Colonic mucosa (tissue), 4 donors: Measurements from ENCODE around the gene CACNA2D2. TPM values are rescaled to one million over a fixed set of nuclear protein-coding genes. Genes with fewer than 3 reads are reported as not detected.
A peak's percentile ranks its signal among the peaks of the same experiment; 100 is the strongest.

ENCODE experiments used
- DNase-seq: peaks from one replicate; pipeline ENCODE4 v3.0.0-alpha.2; 2020
- H3K27ac ChIP-seq: fragments of 200-600 bp; one replicate; pipeline ENCODE4 v1.8.0; 2021
- H3K27me3 ChIP-seq: fragments of 200-600 bp; one replicate; pipeline ENCODE4 v1.8.0; 2021
- H3K36me3 ChIP-seq: fragments of 200-600 bp; one replicate; pipeline ENCODE4 v1.8.0; 2021
- H3K4me1 ChIP-seq: fragments of 200-600 bp; one replicate; pipeline ENCODE4 v1.8.0; 2021; ENCODE audit warnings: mild to moderate bottlenecking
- H3K4me3 ChIP-seq: fragments of 200-600 bp; one replicate; pipeline ENCODE4 v1.8.0; 2021
- H3K9ac ChIP-seq, 2 donors: one replicate each; pipeline ENCODE4 v1.7.0; 2013; ENCODE audit warnings: control low read depth in 2 of 2, low read depth in 2 of 2, low read length in 2 of 2
- H3K9me3 ChIP-seq: fragments of 200-600 bp; one replicate; pipeline ENCODE4 v1.8.0; 2021
- CTCF ChIP-seq: fragments of 200-600 bp; IDR thresholded peaks from one replicate; pipeline ENCODE4 v1.8.0; 2022; ENCODE audit warnings: antibody characterized with exemption, mild to moderate bottlenecking
- intact Hi-C: fragments of 100-400 bp; cut with DNase I; formaldehyde crosslinking; loops from one replicate; pipeline ENCODE4 v1.14.1; 2022
- total RNA-seq, 2 donors: library from RNA; stranded (reverse); fragmentation: NEBNext Ultra II Directional in 1 of 2; extraction: Animal tissue kit (Norgen Biotek cat#: 25700) in 1 of 2; gene quantifications; one replicate each; pipeline ENCODE4 v1.2.1, GENCODE V29; 2021
- donor health status: healthy.
- donor health status: DM: no; HTN: no; CAD: no.
- donor health status: DM: no; HTN: no; CAD: no.

Gene CACNA2D2
- total RNA-seq, 2 donors from 2014 or later, result 2.4 to 3.3 TPM

GRCh38 chr3:50318615-50319014 is 184.8 kb downstream of the CACNA2D2 start:
- intact Hi-C loops, result no loop called here
- Histone ChIP-seq H3K9ac (peak overlapping the region in 1 of 2 donors; percentile 91), H3K9me3 (no peaks in the 10 kb centered on the region), H3K4me1 (peaks cover 38% of the 10 kb centered on the region), H3K27me3 (no peaks in the 10 kb centered on the region), H3K4me3 (no peak overlapping the region), H3K27ac (no peak overlapping the region), H3K36me3 (no peaks in the 10 kb centered on the region)
- no peak for TF ChIP-seq CTCF
- no peak for DNase-seq

- no peaks in the 10 kb centered on the region for H3K27me3 ChIP-seq
- peaks cover 38% of the 10 kb centered on the region for H3K4me1 ChIP-seq
- H3K4me3 ChIP-seq, result no peak overlapping the region
- no peaks in the 10 kb centered on the region for H3K9me3 ChIP-seq
- intact Hi-C loops, result no loop called here
- H3K36me3 ChIP-seq, result no peaks in the 10 kb centered on the region
- peak overlapping the region in 1 of 2 donors; percentile 91 for H3K9ac ChIP-seq
- TF ChIP-seq CTCF, result no peak
- peak overlapping the region; percentile 91 for H3K27ac ChIP-seq
- DNase-seq, result no peak
These were observed 185.3 kb downstream of the CACNA2D2 start for GRCh38 chr3:50318163-50318562.

DNA sequence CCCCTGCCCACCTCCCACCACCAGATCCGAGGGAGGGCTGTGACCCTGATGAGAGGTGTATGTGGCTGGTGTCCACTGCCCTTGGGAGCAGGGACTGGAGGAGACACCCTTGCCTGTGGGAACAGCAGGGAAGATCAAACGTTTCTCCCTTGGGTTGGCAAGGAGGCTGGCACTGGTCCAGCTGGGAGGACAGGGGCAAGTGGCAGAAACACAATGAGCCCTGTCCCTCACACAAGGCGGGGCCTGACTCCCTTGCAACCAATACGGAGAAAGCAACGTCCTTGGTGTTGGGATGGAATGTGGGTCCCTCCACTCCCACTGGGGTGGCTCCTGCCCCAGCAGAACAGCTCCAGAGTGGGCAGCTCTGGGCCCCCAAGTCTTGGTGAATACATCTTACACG is 186.1 kb downstream of the CACNA2D2 start:
- peak overlapping the region; percentile 91 for H3K27ac ChIP-seq
- peak overlapping the region; percentile 60 to 86 for H3K9ac ChIP-seq
- DNase-seq, result peak; percentile 69
- intact Hi-C loops, result no loop called here
- H3K4me1 ChIP-seq, result peaks cover 34% of the 10 kb centered on the region
- no peaks in the 10 kb centered on the region for H3K9me3 ChIP-seq
- H3K36me3 ChIP-seq, result no peaks in the 10 kb centered on the region
- H3K4me3 ChIP-seq, result no peak overlapping the region
- TF ChIP-seq CTCF, result no peak
- H3K27me3 ChIP-seq, result no peaks in the 10 kb centered on the region

DNA sequence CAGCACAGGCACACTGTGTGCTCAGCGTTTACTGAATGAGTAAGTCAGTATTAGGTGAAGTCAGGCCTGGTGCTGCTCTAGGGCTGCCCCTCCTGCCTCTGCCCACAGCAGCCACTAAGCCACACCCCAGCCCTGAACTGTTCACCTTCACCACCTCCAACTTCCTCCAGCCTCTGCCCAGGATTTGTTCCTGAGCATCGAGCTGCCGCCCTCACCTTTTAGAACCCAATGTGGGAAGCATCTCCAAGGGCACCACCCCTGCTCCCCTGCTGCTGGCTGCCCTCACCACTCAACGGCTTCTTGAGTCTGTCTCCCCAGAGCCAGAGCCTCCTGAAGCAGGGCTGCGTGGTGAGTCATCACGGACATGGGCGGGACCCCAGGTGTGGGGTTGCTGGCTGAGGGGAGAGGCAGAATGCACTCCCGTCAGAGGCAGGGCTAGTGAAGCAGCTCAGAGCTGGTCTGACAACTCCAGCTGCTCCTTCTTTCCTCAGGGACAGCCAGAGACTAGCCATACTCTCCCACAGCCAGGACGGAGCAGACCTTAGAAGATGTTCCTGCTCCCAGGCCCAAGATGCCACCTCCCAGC is 186.7 kb downstream of the CACNA2D2 start:
- intact Hi-C loops, result no loop called here
- H3K9ac ChIP-seq, result peak overlapping the region; percentile 62 to 86
- peaks cover 28% of the 10 kb centered on the region for H3K4me1 ChIP-seq

DNA sequence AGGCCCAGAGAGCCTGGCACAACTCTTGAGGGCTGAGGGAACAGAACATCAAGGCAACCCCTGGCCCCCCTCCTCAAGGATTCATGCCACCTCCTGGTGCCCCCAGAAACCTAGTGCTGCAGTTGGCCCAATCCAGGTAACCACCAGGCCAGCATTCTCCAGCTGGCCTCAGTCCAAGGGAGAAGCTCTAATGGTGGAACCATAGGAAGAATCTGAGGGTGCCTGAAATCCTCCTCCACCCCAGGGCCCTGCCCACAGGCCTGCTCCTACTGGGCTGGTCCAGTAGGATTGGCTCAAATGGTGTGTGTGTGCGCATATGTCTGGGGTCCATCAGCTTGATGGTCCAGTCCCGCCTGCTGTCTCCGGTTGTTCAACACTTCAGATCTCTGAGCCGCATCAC is 188.6 kb downstream of the CACNA2D2 start:
- Histone ChIP-seq H3K4me3 (no peak overlapping the region), H3K9me3 (no peaks in the 10 kb centered on the region), H3K27me3 (no peaks in the 10 kb centered on the region), H3K27ac (no peak overlapping the region), H3K4me1 (peaks cover 28% of the 10 kb centered on the region), H3K9ac (no peak overlapping the region), H3K36me3 (no peaks in the 10 kb centered on the region)
- intact Hi-C loops, result no loop called here
- no peak for DNase-seq
- TF ChIP-seq CTCF, result no peak

More for the DNA sequence above, 186.7 kb downstream of the CACNA2D2 start:
- Histone ChIP-seq H3K27ac (peak overlapping the region; percentile 91), H3K9me3 (no peaks in the 10 kb centered on the region), H3K4me3 (no peak overlapping the region), H3K36me3 (no peaks in the 10 kb centered on the region), H3K27me3 (no peaks in the 10 kb centered on the region)
- TF ChIP-seq CTCF, result no peak
- DNase-seq, result peak; percentile 92
